H1 (cell line): ENCODE data around the gene GPC3.

Experiments used
- ATF2 ChIP-seq: IDR thresholded peaks from 2 replicates; pipeline ENCODE4 v1.6.1; 2012; ENCODE audit warnings: low read length, inconsistent platforms
- EGR1 ChIP-seq: IDR thresholded peaks from 2 replicates; pipeline ENCODE4 v1.6.1; 2011; ENCODE audit warnings: low read depth, low read length, borderline replicate concordance
- JUN ChIP-seq: IDR thresholded peaks from 2 replicates; pipeline ENCODE4 v1.6.1; 2011; ENCODE audit warnings: low read depth, mild to moderate bottlenecking, improper control_type of control experiment, low read length
- MAX ChIP-seq: IDR thresholded peaks from 2 replicates; pipeline ENCODE4 v1.6.1; 2012; ENCODE audit warnings: inconsistent platforms
- POLR2A ChIP-seq, 2 experiments: IDR thresholded peaks; 1 replicate in 1 of 2; 2 replicates in 1 of 2; pipeline ENCODE4 v1.6.1; 2011; ENCODE audit warnings: low read depth in 2 of 2, low read length in 2 of 2, mild to moderate bottlenecking in 2 of 2; ENCODE audit errors: control extremely low read depth in 1 of 2
- POLR2AphosphoS5 ChIP-seq: IDR thresholded peaks from 2 replicates; pipeline ENCODE4 v1.6.1; 2011; ENCODE audit warnings: low read depth, low read length
- TAF1 ChIP-seq: IDR thresholded peaks from 2 replicates; pipeline ENCODE4 v1.6.1; 2011; ENCODE audit warnings: mild to moderate bottlenecking, low read depth, low read length
- TF ChIP-seq, protein P1 (sequence below), 3 experiments: IDR thresholded peaks; 1 replicate in 2 of 3; 2 replicates in 1 of 3; pipeline versions ENCODE4 v1.5.1 to v1.6.1; 2011; ENCODE audit warnings: low read length in 3 of 3, mild to moderate bottlenecking in 3 of 3, inconsistent platforms in 2 of 3, low read depth in 1 of 3, moderate library complexity in 1 of 3; ENCODE audit not compliant: insufficient read depth in 1 of 3; ENCODE audit errors: control extremely low read depth in 1 of 3

DNA sequence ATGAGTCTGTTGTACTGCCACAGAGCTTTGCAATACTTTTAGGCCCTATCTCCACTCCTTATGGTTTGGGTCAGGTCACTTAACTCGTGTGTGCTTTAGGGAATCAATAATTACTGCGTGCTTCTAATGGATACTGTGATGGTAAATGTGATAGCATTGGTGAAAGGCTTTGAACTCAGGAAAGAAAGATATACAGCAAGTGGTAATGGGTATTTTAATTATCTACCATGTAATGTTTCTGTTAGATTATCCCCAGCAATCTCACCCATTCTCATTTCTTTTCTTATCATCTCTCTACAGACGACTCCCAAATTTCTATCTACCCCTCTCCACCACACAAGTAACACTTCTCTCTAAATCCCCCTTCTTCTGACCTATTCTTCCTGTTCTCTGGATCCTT, 128.6 kb downstream of the GPC3 start:
- TF ChIP-seq, protein P1, sequence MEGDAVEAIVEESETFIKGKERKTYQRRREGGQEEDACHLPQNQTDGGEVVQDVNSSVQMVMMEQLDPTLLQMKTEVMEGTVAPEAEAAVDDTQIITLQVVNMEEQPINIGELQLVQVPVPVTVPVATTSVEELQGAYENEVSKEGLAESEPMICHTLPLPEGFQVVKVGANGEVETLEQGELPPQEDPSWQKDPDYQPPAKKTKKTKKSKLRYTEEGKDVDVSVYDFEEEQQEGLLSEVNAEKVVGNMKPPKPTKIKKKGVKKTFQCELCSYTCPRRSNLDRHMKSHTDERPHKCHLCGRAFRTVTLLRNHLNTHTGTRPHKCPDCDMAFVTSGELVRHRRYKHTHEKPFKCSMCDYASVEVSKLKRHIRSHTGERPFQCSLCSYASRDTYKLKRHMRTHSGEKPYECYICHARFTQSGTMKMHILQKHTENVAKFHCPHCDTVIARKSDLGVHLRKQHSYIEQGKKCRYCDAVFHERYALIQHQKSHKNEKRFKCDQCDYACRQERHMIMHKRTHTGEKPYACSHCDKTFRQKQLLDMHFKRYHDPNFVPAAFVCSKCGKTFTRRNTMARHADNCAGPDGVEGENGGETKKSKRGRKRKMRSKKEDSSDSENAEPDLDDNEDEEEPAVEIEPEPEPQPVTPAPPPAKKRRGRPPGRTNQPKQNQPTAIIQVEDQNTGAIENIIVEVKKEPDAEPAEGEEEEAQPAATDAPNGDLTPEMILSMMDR (IDR thresholded peaks at IDR 0.05; ENCODE audit: control extremely low read depth in 1 of 3, insufficient read depth in 1 of 3, low read depth in 1 of 3, low read length in 3 of 3): no peak
- TF ChIP-seq MAX: no peak
- TF ChIP-seq ATF2: no peak
- no peak for TF ChIP-seq TAF1
- TF ChIP-seq EGR1: no peak
- no peak for TF ChIP-seq POLR2AphosphoS5
- TF ChIP-seq JUN: no peak
- TF ChIP-seq POLR2A (IDR thresholded peaks at IDR 0.05; ENCODE audit: control extremely low read depth in 1 of 2, low read depth in 2 of 2, low read length in 2 of 2): no peak
